ENCODE measurements around the gene TNFSF15. TPM values are rescaled to one million over a fixed set of nuclear protein-coding genes. Genes with fewer than 3 reads are reported as not detected.

TNFSF15 gene
- total RNA-seq, 4 donors from 2014 or later, result 0.15 to 3.3 TPM; not detected in 2

- H3K9me3 ChIP-seq, result no peaks in the 10 kb centered on the region
- H3K36me3 ChIP-seq, result no peaks in the 10 kb centered on the region
- DNase-seq, result no peak
- H3K27ac ChIP-seq, result no peak overlapping the region
- no peak overlapping the region for H3K4me3 ChIP-seq
- no peak for TF ChIP-seq POLR2A (IDR thresholded peaks at IDR 0.05)
- TF ChIP-seq, protein P1, sequence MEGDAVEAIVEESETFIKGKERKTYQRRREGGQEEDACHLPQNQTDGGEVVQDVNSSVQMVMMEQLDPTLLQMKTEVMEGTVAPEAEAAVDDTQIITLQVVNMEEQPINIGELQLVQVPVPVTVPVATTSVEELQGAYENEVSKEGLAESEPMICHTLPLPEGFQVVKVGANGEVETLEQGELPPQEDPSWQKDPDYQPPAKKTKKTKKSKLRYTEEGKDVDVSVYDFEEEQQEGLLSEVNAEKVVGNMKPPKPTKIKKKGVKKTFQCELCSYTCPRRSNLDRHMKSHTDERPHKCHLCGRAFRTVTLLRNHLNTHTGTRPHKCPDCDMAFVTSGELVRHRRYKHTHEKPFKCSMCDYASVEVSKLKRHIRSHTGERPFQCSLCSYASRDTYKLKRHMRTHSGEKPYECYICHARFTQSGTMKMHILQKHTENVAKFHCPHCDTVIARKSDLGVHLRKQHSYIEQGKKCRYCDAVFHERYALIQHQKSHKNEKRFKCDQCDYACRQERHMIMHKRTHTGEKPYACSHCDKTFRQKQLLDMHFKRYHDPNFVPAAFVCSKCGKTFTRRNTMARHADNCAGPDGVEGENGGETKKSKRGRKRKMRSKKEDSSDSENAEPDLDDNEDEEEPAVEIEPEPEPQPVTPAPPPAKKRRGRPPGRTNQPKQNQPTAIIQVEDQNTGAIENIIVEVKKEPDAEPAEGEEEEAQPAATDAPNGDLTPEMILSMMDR (IDR thresholded peaks at IDR 0.05), result no peak
- H3K27me3 ChIP-seq, result no peaks in the 10 kb centered on the region
- H3K4me1 ChIP-seq, result no peaks in the 10 kb centered on the region
- intact Hi-C loops (cut with DNase I; ENCODE audit: low total_unique reads), result no loop called here
Measured at GRCh38 chr9:114829574-114830440, 24.0 kb upstream of the TNFSF15 start.

DNA sequence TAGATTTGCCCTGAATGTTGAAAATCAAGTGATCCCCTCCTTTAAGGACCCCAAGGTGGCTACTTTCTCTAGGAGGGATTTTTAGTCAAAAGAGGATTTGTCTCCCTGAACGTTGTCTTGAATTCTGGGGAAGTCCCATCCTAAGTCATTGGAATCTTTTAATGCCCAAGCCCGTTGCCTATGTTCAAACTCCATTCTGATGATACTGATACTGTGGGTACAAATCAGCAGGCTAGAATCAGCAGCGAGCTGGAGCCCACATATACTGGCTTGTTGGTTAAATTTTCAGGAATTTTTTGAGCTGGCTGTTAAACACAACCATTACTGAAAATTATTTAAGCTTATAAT, 22.4 kb upstream of the TNFSF15 start:
- Histone ChIP-seq H3K4me1 (no peaks in the 10 kb centered on the region), H3K27me3 (no peaks in the 10 kb centered on the region), H3K27ac (no peak overlapping the region), H3K36me3 (no peaks in the 10 kb centered on the region), H3K4me3 (no peak overlapping the region), H3K9me3 (no peaks in the 10 kb centered on the region)
- TF ChIP-seq, protein P1 (IDR thresholded peaks at IDR 0.05), result no peak
- no peak for TF ChIP-seq POLR2A (IDR thresholded peaks at IDR 0.05)
- DNase-seq, result no peak
- intact Hi-C loops (cut with DNase I; ENCODE audit: low total_unique reads), result no loop called here

DNA sequence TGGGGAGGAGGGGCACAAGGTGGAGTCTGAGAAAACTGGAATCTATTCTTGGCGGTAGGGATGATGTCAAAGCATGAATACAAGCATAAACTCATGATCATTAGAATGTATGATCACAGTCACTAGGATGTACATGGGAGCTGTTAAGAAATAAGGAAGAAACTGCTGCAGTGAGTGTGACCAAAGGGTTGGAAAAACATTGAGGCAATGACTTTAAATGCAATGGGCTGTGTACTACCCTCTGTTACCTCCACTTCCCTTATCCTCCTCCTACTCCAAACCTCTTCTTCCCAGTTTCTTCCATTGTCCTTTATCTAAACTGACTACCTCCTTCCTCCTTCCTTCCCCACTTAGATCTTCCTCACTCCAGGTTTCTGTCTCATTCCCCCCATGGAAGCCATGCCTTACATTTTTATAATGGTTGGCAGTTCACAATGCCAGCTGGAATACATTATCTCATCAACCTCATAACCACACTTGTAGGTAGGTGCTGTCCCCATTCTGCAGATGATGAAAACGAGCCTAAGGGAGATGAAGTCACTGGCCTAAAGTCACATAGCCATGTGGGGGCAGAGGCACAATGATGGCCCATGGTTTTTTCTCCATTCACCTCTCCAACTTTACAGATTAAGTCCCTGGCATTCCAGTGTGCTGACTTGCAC, 21.9 kb upstream of the TNFSF15 start:
- Histone ChIP-seq H3K4me3 (no peak overlapping the region), H3K27me3 (no peaks in the 10 kb centered on the region), H3K36me3 (no peaks in the 10 kb centered on the region), H3K27ac (no peak overlapping the region), H3K9me3 (no peaks in the 10 kb centered on the region), H3K4me1 (no peaks in the 10 kb centered on the region)
- TF ChIP-seq, protein P1 (IDR thresholded peaks at IDR 0.05), result no peak
- TF ChIP-seq POLR2A (IDR thresholded peaks at IDR 0.05), result no peak
- intact Hi-C loops (cut with DNase I; ENCODE audit: low total_unique reads), result no loop called here
- no peak for DNase-seq

DNA sequence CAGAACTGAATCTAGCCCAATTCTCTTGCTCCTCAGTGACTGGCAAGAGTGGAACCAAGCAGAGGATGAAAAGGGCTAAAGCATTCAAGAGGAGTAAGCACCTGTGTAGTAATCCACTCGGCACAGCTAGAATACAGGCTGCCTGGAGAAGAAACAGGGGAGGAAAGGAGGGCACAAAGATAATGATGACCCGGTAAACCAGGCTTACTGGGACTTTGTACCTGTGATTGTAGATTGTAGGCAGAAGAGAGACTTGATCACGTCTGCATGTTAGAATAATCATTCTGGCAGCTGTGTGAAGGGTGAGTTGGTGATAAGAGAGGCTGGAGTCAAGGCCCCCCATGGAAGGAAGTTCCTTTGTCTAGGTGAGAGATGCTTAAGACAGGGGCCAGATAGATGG, 20.6 kb upstream of the TNFSF15 start:
- no peak overlapping the region for H3K27ac ChIP-seq
- DNase-seq, result no peak
- no peak overlapping the region for H3K4me3 ChIP-seq
- intact Hi-C loops (cut with DNase I; ENCODE audit: low total_unique reads), result no loop called here
- H3K36me3 ChIP-seq, result no peaks in the 10 kb centered on the region
- H3K27me3 ChIP-seq, result no peaks in the 10 kb centered on the region
- H3K9me3 ChIP-seq, result no peaks in the 10 kb centered on the region
- TF ChIP-seq, protein P1 (IDR thresholded peaks at IDR 0.05), result no peak
- TF ChIP-seq POLR2A (IDR thresholded peaks at IDR 0.05), result no peak
- no peaks in the 10 kb centered on the region for H3K4me1 ChIP-seq

DNA sequence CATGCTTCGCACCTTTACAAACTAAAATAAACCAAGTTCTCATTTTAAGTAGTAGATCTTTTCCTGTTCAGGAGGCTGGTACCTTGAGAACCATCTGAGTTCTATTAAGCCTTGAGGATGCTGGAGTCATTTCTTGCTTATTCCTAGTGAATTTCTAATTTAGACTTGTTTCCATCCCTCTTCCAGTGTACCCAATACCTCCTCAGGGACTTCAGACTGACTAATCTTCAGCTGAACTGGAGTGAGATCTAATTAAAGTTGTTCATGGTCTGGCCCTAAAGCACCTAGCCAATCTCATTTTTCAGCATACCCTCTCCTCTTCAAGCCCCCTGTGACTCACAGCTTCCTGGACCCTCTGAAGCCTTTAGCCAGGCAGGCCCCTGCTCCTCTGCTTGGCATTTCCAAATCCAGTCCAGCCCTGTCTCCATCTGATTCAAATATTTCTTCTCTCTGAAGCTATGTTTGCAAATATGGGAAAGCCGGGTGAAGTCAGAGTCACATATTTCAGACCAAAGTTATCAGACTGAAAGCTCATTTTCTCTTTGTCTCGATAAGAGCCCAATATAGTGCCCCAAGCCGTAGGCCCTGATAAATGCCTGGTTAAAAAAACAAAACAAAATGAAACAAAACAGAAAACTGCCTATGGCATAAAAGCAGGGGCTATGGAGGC, 19.4 kb upstream of the TNFSF15 start:
- TF ChIP-seq, protein P1 (IDR thresholded peaks at IDR 0.05), result no peak
- no peak for TF ChIP-seq POLR2A (IDR thresholded peaks at IDR 0.05)

More for the DNA sequence above, 19.4 kb upstream of the TNFSF15 start:
- Histone ChIP-seq H3K9me3 (no peaks in the 10 kb centered on the region), H3K36me3 (no peaks in the 10 kb centered on the region), H3K27me3 (no peaks in the 10 kb centered on the region), H3K27ac (no peak overlapping the region), H3K4me3 (no peak overlapping the region), H3K4me1 (no peaks in the 10 kb centered on the region)
- DNase-seq, result no peak
- intact Hi-C loops (cut with DNase I; ENCODE audit: low total_unique reads), result no loop called here

Measured in uterus (tissue), 4 donors.